Tibial nerve (tissue), 4 donors: ENCODE measurements around the gene PRKCE. TPM values are rescaled to one million over a fixed set of nuclear protein-coding genes. Genes with fewer than 3 reads are reported as not detected.

Experiments used
- DNase-seq, 2 donors: peaks; one replicate each; pipeline ENCODE4 v3.0.0-alpha.2; 2019; ENCODE audit warnings: low spot score in 2 of 2
- H3K27ac ChIP-seq, 4 donors: fragments of 200-600 bp; sonication (generic) in 3 of 4; one replicate each; pipeline ENCODE4 v1.5.1; 2017 to 2019; ENCODE audit warnings: mild to moderate bottlenecking in 1 of 4
- H3K27me3 ChIP-seq, 2 donors: fragments of 200-600 bp; sonication (generic) in 1 of 2; one replicate each; pipeline versions ENCODE4 v1.5.1 to v1.6.0; 2017 to 2019
- H3K36me3 ChIP-seq, 3 donors: fragments of 200-600 bp; sonication (generic); one replicate each; pipeline ENCODE4 v1.5.1; 2018 to 2019
- H3K4me1 ChIP-seq, 4 donors: fragments of 200-600 bp; sonication (generic) in 3 of 4; one replicate each; pipeline ENCODE4 v1.5.1; 2017 to 2019
- H3K4me3 ChIP-seq, 4 donors: fragments of 200-600 bp; sonication (generic) in 3 of 4; one replicate each; pipeline ENCODE4 v1.5.1; 2017 to 2019; ENCODE audit warnings: mild to moderate bottlenecking in 1 of 4, moderate library complexity in 1 of 4
- H3K9me3 ChIP-seq, 4 donors: fragments of 200-600 bp; sonication (generic) in 3 of 4; one replicate each; pipeline ENCODE4 v1.5.1; 2017 to 2019
- EP300 ChIP-seq, 2 donors: sonication (generic); formaldehyde crosslinking; IDR thresholded peaks; one replicate each; pipeline ENCODE4 v1.6.1; 2017; ENCODE audit warnings: antibody characterized with exemption in 2 of 2, mild to moderate bottlenecking in 1 of 2
- POLR2A ChIP-seq, 2 donors: fragments of 450-650 bp; IDR thresholded peaks; one replicate each; pipeline ENCODE4 v1.6.1; 2017; ENCODE audit warnings: antibody characterized with exemption in 2 of 2, mild to moderate bottlenecking in 2 of 2, moderate library complexity in 2 of 2
- WGBS, 2 donors: methylation state at CpG; one replicate each; pipeline ENCODE4 v1.1.5; 2018; 5-methylcytosine and 5-hydroxymethylcytosine counted together
- total RNA-seq, 4 donors: library from RNA; depleted of rRNA; stranded (reverse); fragments of >200 nt; gene quantifications; one replicate each; pipeline ENCODE4 v1.1.0, GENCODE V29; 2016
- TF ChIP-seq, protein P1 (sequence below), 5 experiments: fragments of 200-600 bp in 3 of 5; fragments of 450-650 bp in 2 of 5; sonication (generic) in 3 of 5; IDR thresholded peaks; one replicate each; pipeline ENCODE4 v1.5.1; 2016 to 2019; ENCODE audit warnings: antibody characterized with exemption in 5 of 5, mild to moderate bottlenecking in 3 of 5, moderate library complexity in 2 of 5

The PRKCE gene
- total RNA-seq, 4 donors from 2014 or later: 14.4 to 22.4 (median 17.9) TPM

GRCh38 chr2:46148369-46148736 lies 496.9 kb downstream of the PRKCE start:
- WGBS, 2 donors: 96 to 97% methylated on average over 2 of the region's 2 CpGs
- H3K36me3 ChIP-seq: peaks cover 0 to 46% (median 0%) of the 10 kb centered on the region in 3 donors
- no peak for DNase-seq

GRCh38 chr2:46150445-46150955 lies 499.0 kb downstream of the PRKCE start:
- no peaks in the 10 kb centered on the region for H3K4me1 ChIP-seq
- H3K27ac ChIP-seq: no peak overlapping the region
- H3K9me3 ChIP-seq: no peaks in the 10 kb centered on the region
- WGBS, 2 donors: 77 to 80% methylated on average over 3 of the region's 3 CpGs
- no peak for TF ChIP-seq POLR2A (IDR thresholded peaks at IDR 0.05)
- TF ChIP-seq EP300 (IDR thresholded peaks at IDR 0.05): no peak
- TF ChIP-seq, protein P1, sequence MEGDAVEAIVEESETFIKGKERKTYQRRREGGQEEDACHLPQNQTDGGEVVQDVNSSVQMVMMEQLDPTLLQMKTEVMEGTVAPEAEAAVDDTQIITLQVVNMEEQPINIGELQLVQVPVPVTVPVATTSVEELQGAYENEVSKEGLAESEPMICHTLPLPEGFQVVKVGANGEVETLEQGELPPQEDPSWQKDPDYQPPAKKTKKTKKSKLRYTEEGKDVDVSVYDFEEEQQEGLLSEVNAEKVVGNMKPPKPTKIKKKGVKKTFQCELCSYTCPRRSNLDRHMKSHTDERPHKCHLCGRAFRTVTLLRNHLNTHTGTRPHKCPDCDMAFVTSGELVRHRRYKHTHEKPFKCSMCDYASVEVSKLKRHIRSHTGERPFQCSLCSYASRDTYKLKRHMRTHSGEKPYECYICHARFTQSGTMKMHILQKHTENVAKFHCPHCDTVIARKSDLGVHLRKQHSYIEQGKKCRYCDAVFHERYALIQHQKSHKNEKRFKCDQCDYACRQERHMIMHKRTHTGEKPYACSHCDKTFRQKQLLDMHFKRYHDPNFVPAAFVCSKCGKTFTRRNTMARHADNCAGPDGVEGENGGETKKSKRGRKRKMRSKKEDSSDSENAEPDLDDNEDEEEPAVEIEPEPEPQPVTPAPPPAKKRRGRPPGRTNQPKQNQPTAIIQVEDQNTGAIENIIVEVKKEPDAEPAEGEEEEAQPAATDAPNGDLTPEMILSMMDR (IDR thresholded peaks at IDR 0.05): no peak
- H3K36me3 ChIP-seq: peaks cover 0 to 40% (median 0%) of the 10 kb centered on the region in 3 donors
- H3K27me3 ChIP-seq: no peaks in the 10 kb centered on the region
- no peak overlapping the region for H3K4me3 ChIP-seq
- no peak for DNase-seq

More at GRCh38 chr2:46148369-46148736, 496.9 kb downstream of the PRKCE start:
- H3K27me3 ChIP-seq: no peaks in the 10 kb centered on the region
- no peak overlapping the region for H3K27ac ChIP-seq
- no peaks in the 10 kb centered on the region for H3K9me3 ChIP-seq
- H3K4me1 ChIP-seq: peaks cover 0 to 5% (median 0%) of the 10 kb centered on the region in 4 donors
- TF ChIP-seq, protein P1 (IDR thresholded peaks at IDR 0.05): no peak
- TF ChIP-seq EP300 (IDR thresholded peaks at IDR 0.05) (no peak), POLR2A (IDR thresholded peaks at IDR 0.05) (no peak)
- no peak overlapping the region for H3K4me3 ChIP-seq

GRCh38 chr2:46151577-46151976 lies 500.1 kb downstream of the PRKCE start:
- no peak for DNase-seq
- Histone ChIP-seq H3K27me3 (no peaks in the 10 kb centered on the region), H3K4me3 (no peak overlapping the region), H3K36me3 (peaks cover 0 to 37% (median 0%) of the 10 kb centered on the region in 3 donors), H3K4me1 (no peaks in the 10 kb centered on the region), H3K27ac (no peak overlapping the region), H3K9me3 (no peaks in the 10 kb centered on the region)
- WGBS, 2 donors: 64 to 70% methylated on average over 4 of the region's 4 CpGs
- TF ChIP-seq POLR2A (IDR thresholded peaks at IDR 0.05): no peak
- TF ChIP-seq, protein P1 (IDR thresholded peaks at IDR 0.05): no peak
- no peak for TF ChIP-seq EP300 (IDR thresholded peaks at IDR 0.05)

DNA sequence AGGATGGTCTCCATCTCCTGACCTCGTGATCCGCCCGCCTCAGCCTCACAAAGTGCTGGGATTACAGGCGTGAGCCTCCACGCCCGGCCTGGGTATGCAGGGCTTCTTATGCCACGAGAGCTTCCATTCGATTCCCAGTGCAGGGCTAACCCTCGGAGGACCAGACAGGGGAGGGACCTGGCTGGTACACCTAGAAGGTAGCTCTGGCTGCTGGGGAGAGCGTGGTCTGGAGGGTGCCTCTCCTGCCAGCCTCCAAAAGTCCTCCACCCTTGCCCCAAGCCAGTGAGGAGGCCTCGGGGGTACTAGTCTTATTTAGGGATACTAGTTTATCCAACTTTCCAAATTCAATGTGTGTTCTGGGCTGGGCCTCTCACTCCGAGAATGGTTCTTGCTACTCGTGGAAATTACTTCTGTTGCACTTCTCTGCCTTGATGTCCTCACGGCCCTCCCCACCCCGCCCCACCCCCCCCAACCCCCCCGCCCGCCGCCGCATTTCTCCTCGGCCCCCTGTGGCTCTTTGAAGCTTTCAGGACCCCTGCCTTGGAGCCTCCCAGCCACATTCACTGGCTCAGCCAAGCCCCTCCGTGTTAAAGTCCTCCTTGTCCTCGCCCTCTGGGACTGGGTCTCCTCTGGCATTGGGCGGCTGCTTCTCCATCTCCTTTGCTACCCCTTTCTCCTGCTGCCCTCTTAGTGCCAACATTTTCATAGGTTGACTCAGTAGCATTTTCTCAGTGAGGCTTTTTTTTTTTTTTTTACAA lies 502.7 kb downstream of the PRKCE start:
- 76 to 77% methylated on average over 23 of the region's 23 CpGs for whole genome bisulfite sequencing, 2 donors
- H3K4me3 ChIP-seq: no peak overlapping the region
- no peak overlapping the region for H3K27ac ChIP-seq
- DNase-seq: no peak
- H3K27me3 ChIP-seq: no peaks in the 10 kb centered on the region
- H3K4me1 ChIP-seq: no peaks in the 10 kb centered on the region
- TF ChIP-seq EP300 (IDR thresholded peaks at IDR 0.05): no peak
- TF ChIP-seq, protein P1 (IDR thresholded peaks at IDR 0.05): no peak
- TF ChIP-seq POLR2A (IDR thresholded peaks at IDR 0.05): no peak
- peaks cover 0 to 23% (median 0%) of the 10 kb centered on the region in 3 donors for H3K36me3 ChIP-seq
- no peaks in the 10 kb centered on the region for H3K9me3 ChIP-seq
